Activated CD8-positive, alpha-beta T cell treated with anti-CD3 and anti-CD28 coated beads, Interleukin-2, amount 10 ng/mL, durations not matched to agents 7 days and 5 days (primary cell): Measurements from ENCODE around the gene GRAMD2B. TPM values are rescaled to one million over a fixed set of nuclear protein-coding genes. Genes with fewer than 3 reads are reported as not detected.
"Not testable (repeated sequence)": the region's sequence is repeated elsewhere in the genome, so short reads cannot be mapped to it uniquely, and the experiment has no call there.

Source experiments
- ATAC-seq: fragments of 150-1000 bp; cut with Tn5 transposase; one replicate; pipeline ENCODE4 v1.10.0; 2021; ENCODE audit warnings: moderate library complexity
- CTCF ChIA-PET: fragments of 350-600 bp; sonication (Branson Sonifier 250); formaldehyde crosslinking; loops from one replicate; lab custom pipeline; 2021; ENCODE audit warnings: antibody characterized with exemption; lab: Charles Lee
- POLR2A ChIA-PET: fragments of 350-600 bp; sonication (Branson Sonifier 250); formaldehyde crosslinking; loops from one replicate; lab custom pipeline; 2021; ENCODE audit warnings: antibody characterized with exemption; lab: Charles Lee
- DNase-seq: peaks from one replicate; pipeline ENCODE4 v3.0.0-alpha.2; 2020
- H3K27ac Mint-ChIP-seq: one replicate; pipeline ENCODE4 v1.8.0; 2021; ENCODE audit warnings: mild to moderate bottlenecking, mixed read lengths
- H3K27me3 Mint-ChIP-seq: one replicate; pipeline ENCODE4 v1.8.0; 2021; ENCODE audit warnings: low read depth, mixed read lengths
- H3K36me3 Mint-ChIP-seq: one replicate; pipeline ENCODE4 v1.8.0; 2021; ENCODE audit warnings: low read depth, mixed read lengths
- H3K4me1 Mint-ChIP-seq: one replicate; pipeline ENCODE4 v1.8.0; 2021; ENCODE audit warnings: low read depth, mixed read lengths
- H3K4me3 Mint-ChIP-seq: one replicate; pipeline ENCODE4 v1.8.0; 2021; ENCODE audit warnings: mild to moderate bottlenecking, mixed read lengths
- H3K9me3 Mint-ChIP-seq: one replicate; pipeline ENCODE4 v1.8.0; 2022; ENCODE audit warnings: mixed read lengths; ENCODE audit not compliant: insufficient read depth
- total RNA-seq, 2 experiments: library from RNA; stranded (reverse); gene quantifications; one replicate each; pipeline ENCODE4 v1.2.3, GENCODE V29; 2021

Gene GRAMD2B
- total RNA-seq, 2 experiments from 2014 or later: 3.3 to 6.5 TPM

GRCh38 chr5:126391386-126391785 is 31.8 kb upstream of the GRAMD2B start:
- no peaks in the 10 kb centered on the region for H3K27me3 Mint-ChIP-seq
- no peaks in the 10 kb centered on the region for H3K9me3 Mint-ChIP-seq
- POLR2A ChIA-PET: no interaction called here

GRCh38 chr5:126394211-126394788 is 28.9 kb upstream of the GRAMD2B start:
- H3K4me1 Mint-ChIP-seq: no peaks in the 10 kb centered on the region
- DNase-seq: no peak
- ChIA-PET POLR2A (no interaction called here), CTCF (no interaction called here)
- H3K36me3 Mint-ChIP-seq: no peaks in the 10 kb centered on the region
- H3K27me3 Mint-ChIP-seq: peaks cover 2% of the 10 kb centered on the region
- no peak overlapping the region for H3K4me3 Mint-ChIP-seq
- no peak for ATAC-seq
- H3K27ac Mint-ChIP-seq: no peak overlapping the region
- no peaks in the 10 kb centered on the region for H3K9me3 Mint-ChIP-seq

More at GRCh38 chr5:126391386-126391785, 31.8 kb upstream of the GRAMD2B start:
- DNase-seq (no peak), ATAC-seq (no peak)
- Mint-ChIP-seq H3K4me3 (no peak overlapping the region), H3K27ac (no peak overlapping the region), H3K4me1 (no peaks in the 10 kb centered on the region), H3K36me3 (no peaks in the 10 kb centered on the region)
- CTCF ChIA-PET: no interaction called here

GRCh38 chr5:126395198-126395597 is 28.0 kb upstream of the GRAMD2B start:
- Mint-ChIP-seq H3K9me3 (peaks cover 7% of the 10 kb centered on the region), H3K27ac (no peak overlapping the region), H3K36me3 (no peaks in the 10 kb centered on the region), H3K4me3 (no peak overlapping the region), H3K4me1 (no peaks in the 10 kb centered on the region), H3K27me3 (peaks cover 2% of the 10 kb centered on the region)
- DNase-seq (no peak), ATAC-seq (no peak)
- ChIA-PET POLR2A (no interaction called here), CTCF (no interaction called here)

- H3K27ac Mint-ChIP-seq: no peak overlapping the region
- ChIA-PET POLR2A (no interaction called here), CTCF (no interaction called here)
- H3K9me3 Mint-ChIP-seq: peaks cover 7% of the 10 kb centered on the region
- H3K4me1 Mint-ChIP-seq: no peaks in the 10 kb centered on the region
- DNase-seq (no peak), ATAC-seq (no peak)
- H3K27me3 Mint-ChIP-seq: peaks cover 2% of the 10 kb centered on the region
- no peak overlapping the region for H3K4me3 Mint-ChIP-seq
- H3K36me3 Mint-ChIP-seq: no peaks in the 10 kb centered on the region
These were observed 27.6 kb upstream of the GRAMD2B start for GRCh38 chr5:126395605-126396004.

GRCh38 chr5:126396721-126397120 is 26.5 kb upstream of the GRAMD2B start:
- CTCF ChIA-PET, H3K4me3 Mint-ChIP-seq, ATAC-seq, H3K9me3 Mint-ChIP-seq, H3K4me1 Mint-ChIP-seq, H3K27ac Mint-ChIP-seq, POLR2A ChIA-PET, H3K27me3 Mint-ChIP-seq, H3K36me3 Mint-ChIP-seq, DNase-seq: not testable (repeated sequence)

- no peak for ATAC-seq
These were observed 24.4 kb upstream of the GRAMD2B start for GRCh38 chr5:126398791-126399190.

GRCh38 chr5:126400621-126401251 is 22.5 kb upstream of the GRAMD2B start:
- peaks cover 4% of the 10 kb centered on the region for H3K27me3 Mint-ChIP-seq
- CTCF ChIA-PET: interaction anchor here (1.2 to 1.5 kb wide), 2 partner anchors 10 to 50 kb away, joined by 3 to 4 read pairs; no protein-coding TSS in a partner anchor
- H3K27ac Mint-ChIP-seq: no peak overlapping the region
- H3K4me1 Mint-ChIP-seq: no peaks in the 10 kb centered on the region
- ATAC-seq (no peak), DNase-seq (no peak)
- no peak overlapping the region for H3K4me3 Mint-ChIP-seq
- peaks cover 11% of the 10 kb centered on the region for H3K9me3 Mint-ChIP-seq
- no peaks in the 10 kb centered on the region for H3K36me3 Mint-ChIP-seq
- POLR2A ChIA-PET: no interaction called here

More at GRCh38 chr5:126398791-126399190, 24.4 kb upstream of the GRAMD2B start:
- no peak overlapping the region for H3K4me3 Mint-ChIP-seq
- POLR2A ChIA-PET: no interaction called here
- peaks cover 11% of the 10 kb centered on the region for H3K9me3 Mint-ChIP-seq
- CTCF ChIA-PET: no interaction called here
- no peaks in the 10 kb centered on the region for H3K36me3 Mint-ChIP-seq
- DNase-seq: no peak
- H3K27ac Mint-ChIP-seq: no peak overlapping the region
- no peaks in the 10 kb centered on the region for H3K4me1 Mint-ChIP-seq
- H3K27me3 Mint-ChIP-seq: peaks cover 2% of the 10 kb centered on the region

GRCh38 chr5:126402621-126403555 is 20.3 kb upstream of the GRAMD2B start:
- H3K4me1 Mint-ChIP-seq: no peaks in the 10 kb centered on the region
- H3K27ac Mint-ChIP-seq: no peak overlapping the region
- ATAC-seq (no peak), DNase-seq (no peak)
- ChIA-PET CTCF (no interaction called here), POLR2A (no interaction called here)
- no peaks in the 10 kb centered on the region for H3K36me3 Mint-ChIP-seq
- peaks cover 2% of the 10 kb centered on the region for H3K27me3 Mint-ChIP-seq
- no peak overlapping the region for H3K4me3 Mint-ChIP-seq
- H3K9me3 Mint-ChIP-seq: peaks cover 11% of the 10 kb centered on the region

GRCh38 chr5:126403876-126404275 is 19.3 kb upstream of the GRAMD2B start:
- no peak overlapping the region for H3K27ac Mint-ChIP-seq
- H3K27me3 Mint-ChIP-seq: peaks cover 2% of the 10 kb centered on the region
- H3K36me3 Mint-ChIP-seq: no peaks in the 10 kb centered on the region
- H3K9me3 Mint-ChIP-seq: peaks cover 11% of the 10 kb centered on the region
- ATAC-seq: no peak
- no peak for DNase-seq
- H3K4me3 Mint-ChIP-seq: no peak overlapping the region
- ChIA-PET CTCF (no interaction called here), POLR2A (no interaction called here)
- no peaks in the 10 kb centered on the region for H3K4me1 Mint-ChIP-seq

- H3K27ac Mint-ChIP-seq: no peak overlapping the region
- ChIA-PET CTCF (interaction anchor here (1.2 kb wide), 1 partner anchor 9 kb away, joined by 3 read pairs; no protein-coding TSS in a partner anchor), POLR2A (no interaction called here)
- ATAC-seq: no peak
- peaks cover 3% of the 10 kb centered on the region for H3K4me1 Mint-ChIP-seq
- no peaks in the 10 kb centered on the region for H3K36me3 Mint-ChIP-seq
- peaks cover 21% of the 10 kb centered on the region for H3K27me3 Mint-ChIP-seq
- DNase-seq: no peak
- H3K4me3 Mint-ChIP-seq: no peak overlapping the region
- peaks cover 5% of the 10 kb centered on the region for H3K9me3 Mint-ChIP-seq
These were observed 12.6 kb upstream of the GRAMD2B start for GRCh38 chr5:126410623-126411022.

- ATAC-seq (no peak), DNase-seq (no peak)
- POLR2A ChIA-PET: no interaction called here
- Mint-ChIP-seq H3K9me3 (peaks cover 5% of the 10 kb centered on the region), H3K4me3 (no peak overlapping the region), H3K4me1 (peaks cover 5% of the 10 kb centered on the region), H3K27me3 (peaks cover 21% of the 10 kb centered on the region), H3K27ac (no peak overlapping the region), H3K36me3 (no peaks in the 10 kb centered on the region)
- CTCF ChIA-PET: interaction anchor here (1.1 kb wide), 1 partner anchor 12 kb away, joined by 3 read pairs; no protein-coding TSS in a partner anchor
These were observed 9.4 kb upstream of the GRAMD2B start for GRCh38 chr5:126413856-126414255.
